Retinal pigment epithelial cell (primary cell): ENCODE results near the gene CFAP68.

Experiments used
- DNase-seq: peaks from one replicate; pipeline ENCODE4 v3.0.0-alpha.2; 2010; ENCODE audit warnings: low read depth
- H3K4me3 ChIP-seq: 2 replicates; pipeline ENCODE4 v1.5.1; 2011; ENCODE audit warnings: mild to moderate bottlenecking, low read length, control low read depth, moderate library complexity
- TF ChIP-seq, protein P1 (sequence below): conservative IDR thresholded peaks from 2 replicates; pipeline ENCODE4 v1.5.1; 2011; ENCODE audit warnings: low read depth, low read length, control low read depth, inconsistent platforms

The CFAP68 gene

DNA sequence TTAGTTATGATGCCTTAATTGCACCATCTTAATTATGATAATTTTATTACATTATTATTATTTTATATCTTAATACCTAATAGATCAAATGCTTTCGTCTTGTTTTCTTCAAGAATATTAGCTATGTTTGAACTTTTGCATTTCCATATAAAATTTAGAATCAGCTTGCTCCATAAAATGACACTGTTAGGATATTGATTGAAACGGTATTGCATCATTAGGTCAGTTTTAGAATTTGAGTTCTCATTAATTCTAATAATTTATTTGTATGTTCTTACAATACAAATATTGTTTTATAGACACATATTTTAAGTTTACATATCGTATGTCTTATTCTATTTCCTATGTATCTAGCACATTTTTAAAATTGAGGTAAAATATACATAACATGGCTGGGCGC, 6.7 kb downstream of the CFAP68 start:
- DNase-seq, result no peak

GRCh38 chr11:111886844-111887243, 7.5 kb downstream of the CFAP68 start:
- TF ChIP-seq, protein P1, sequence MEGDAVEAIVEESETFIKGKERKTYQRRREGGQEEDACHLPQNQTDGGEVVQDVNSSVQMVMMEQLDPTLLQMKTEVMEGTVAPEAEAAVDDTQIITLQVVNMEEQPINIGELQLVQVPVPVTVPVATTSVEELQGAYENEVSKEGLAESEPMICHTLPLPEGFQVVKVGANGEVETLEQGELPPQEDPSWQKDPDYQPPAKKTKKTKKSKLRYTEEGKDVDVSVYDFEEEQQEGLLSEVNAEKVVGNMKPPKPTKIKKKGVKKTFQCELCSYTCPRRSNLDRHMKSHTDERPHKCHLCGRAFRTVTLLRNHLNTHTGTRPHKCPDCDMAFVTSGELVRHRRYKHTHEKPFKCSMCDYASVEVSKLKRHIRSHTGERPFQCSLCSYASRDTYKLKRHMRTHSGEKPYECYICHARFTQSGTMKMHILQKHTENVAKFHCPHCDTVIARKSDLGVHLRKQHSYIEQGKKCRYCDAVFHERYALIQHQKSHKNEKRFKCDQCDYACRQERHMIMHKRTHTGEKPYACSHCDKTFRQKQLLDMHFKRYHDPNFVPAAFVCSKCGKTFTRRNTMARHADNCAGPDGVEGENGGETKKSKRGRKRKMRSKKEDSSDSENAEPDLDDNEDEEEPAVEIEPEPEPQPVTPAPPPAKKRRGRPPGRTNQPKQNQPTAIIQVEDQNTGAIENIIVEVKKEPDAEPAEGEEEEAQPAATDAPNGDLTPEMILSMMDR, result no peak
- no peak for DNase-seq
- H3K4me3 ChIP-seq, result no peak overlapping the region

More for the DNA sequence above, 6.7 kb downstream of the CFAP68 start:
- TF ChIP-seq, protein P1, result no peak
- H3K4me3 ChIP-seq, result no peak overlapping the region

GRCh38 chr11:111905411-111905810, 26.1 kb downstream of the CFAP68 start:
- TF ChIP-seq, protein P1, result no peak
- no peak overlapping the region for H3K4me3 ChIP-seq
- peak; percentile 93 for DNase-seq

DNA sequence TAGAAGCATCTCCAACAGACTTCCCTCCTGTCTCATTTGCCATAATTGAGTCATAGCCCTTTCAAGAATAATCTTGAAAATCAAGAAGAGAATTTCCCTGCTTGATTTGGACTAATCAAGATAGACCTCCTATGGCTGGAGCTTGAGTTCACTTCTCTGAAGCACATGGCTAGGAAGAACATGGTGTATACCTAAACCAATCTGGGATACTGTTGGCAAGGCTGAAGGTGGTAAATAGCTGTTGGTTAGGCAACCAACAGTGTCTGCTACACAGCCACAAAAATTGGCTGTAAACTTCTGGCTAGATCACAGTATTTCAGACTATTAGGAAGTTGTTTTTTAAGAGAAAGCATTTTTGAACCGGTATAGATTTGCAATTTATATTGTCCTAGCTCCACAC, 27.3 kb downstream of the CFAP68 start:
- H3K4me3 ChIP-seq, result no peak overlapping the region
- TF ChIP-seq, protein P1, result no peak
- no peak for DNase-seq

DNA sequence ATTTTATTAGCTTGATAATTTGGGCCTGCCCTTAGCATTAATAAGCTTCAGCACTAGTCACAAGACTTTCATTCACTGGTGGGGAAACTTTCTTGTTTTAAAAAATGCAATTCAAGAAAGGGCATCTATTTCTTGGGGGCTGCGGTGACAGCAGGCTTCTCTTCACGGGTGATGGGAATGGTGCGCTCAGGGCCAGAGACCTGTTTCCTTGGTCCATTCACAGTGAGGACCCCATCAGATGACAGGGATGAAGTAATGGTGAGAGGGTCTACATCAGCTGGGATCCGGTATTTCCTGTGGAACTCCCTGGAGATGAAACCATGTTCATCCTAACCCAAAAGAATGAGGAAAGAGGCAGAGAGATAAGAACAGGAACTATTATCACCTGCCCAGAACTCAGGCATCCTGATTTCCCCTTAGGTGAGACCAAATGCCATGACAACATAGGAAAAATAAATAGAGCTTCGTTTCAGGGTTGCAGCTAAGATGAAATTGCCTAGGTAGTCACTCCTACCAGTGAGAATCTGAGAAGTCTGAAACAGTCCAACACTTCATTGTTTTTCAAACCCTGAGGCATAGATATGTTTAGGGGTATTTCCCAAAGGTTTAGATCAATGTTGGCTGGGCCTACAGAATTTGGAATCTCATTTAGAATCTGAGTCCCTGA, 29.4 kb downstream of the CFAP68 start:
- TF ChIP-seq, protein P1, result no peak
- no peak overlapping the region for H3K4me3 ChIP-seq
- DNase-seq, result no peak

GRCh38 chr11:111909378-111909777, 30.0 kb downstream of the CFAP68 start:
- TF ChIP-seq, protein P1, result no peak
- no peak for DNase-seq
- H3K4me3 ChIP-seq, result peak overlapping the region; percentile 41

GRCh38 chr11:111910676-111911562, 31.6 kb downstream of the CFAP68 start:
- peak overlapping the region; percentile 41 for H3K4me3 ChIP-seq
- DNase-seq, result no peak

More at GRCh38 chr11:111910676-111911562, 31.6 kb downstream of the CFAP68 start:
- TF ChIP-seq, protein P1, result no peak
